ENCODE data around the gene PLXNA4. TPM values are rescaled to one million over a fixed set of nuclear protein-coding genes. Genes with fewer than 3 reads are reported as not detected.

PLXNA4 gene
- total and polyA plus RNA-seq, 10 donors: 0.15 to 14.7 (median 8.7) TPM

GRCh38 chr7:132187869-132188789 is 388.1 kb downstream of the PLXNA4 start:
- DNase-seq: peak; percentile 55
- intact Hi-C loops (cut with DNase I; ENCODE audit: low total_unique reads): no loop called here
- WGBS, 5 donors: 38 to 46% (median 42%) methylated on average over 4 of the region's 4 CpGs

GRCh38 chr7:132187391-132187790 is 388.9 kb downstream of the PLXNA4 start:
- H3K27ac ChIP-seq: no peak overlapping the region
- peaks cover 0 to 27% (median 14%) of the 10 kb centered on the region in 8 donors for H3K9me3 ChIP-seq
- WGBS, 5 donors: 79 to 95% (median 90%) methylated on average over 6 of the region's 6 CpGs
- no peak overlapping the region for H3K4me3 ChIP-seq
- no peaks in the 10 kb centered on the region for H3K27me3 ChIP-seq (replicated peaks in 1 of 7)
- TF ChIP-seq POLR2AphosphoS5 (IDR thresholded peaks at IDR 0.05): no peak
- no peak for TF ChIP-seq CTCF (IDR thresholded peaks at IDR 0.05 in 8 of 11, conservative IDR thresholded peaks at IDR 0.05 in 3 of 11)
- no peak for TF ChIP-seq POLR2A (IDR thresholded peaks at IDR 0.05)
- peaks cover 0 to 22% (median 0%) of the 10 kb centered on the region in 6 donors for H3K36me3 ChIP-seq
- DNase-seq: peak; percentile 41
- no peaks in the 10 kb centered on the region for H3K4me1 ChIP-seq
- intact Hi-C loops (cut with DNase I; ENCODE audit: low total_unique reads): no loop called here

More at GRCh38 chr7:132187869-132188789, 388.1 kb downstream of the PLXNA4 start:
- no peak overlapping the region for H3K27ac ChIP-seq
- H3K4me1 ChIP-seq: no peaks in the 10 kb centered on the region
- H3K36me3 ChIP-seq: peaks cover 0 to 22% (median 0%) of the 10 kb centered on the region in 6 donors
- no peaks in the 10 kb centered on the region for H3K27me3 ChIP-seq (replicated peaks in 1 of 7)
- peaks cover 0 to 27% (median 14%) of the 10 kb centered on the region in 8 donors for H3K9me3 ChIP-seq
- no peak overlapping the region for H3K4me3 ChIP-seq
- no peak for TF ChIP-seq POLR2A (IDR thresholded peaks at IDR 0.05)
- TF ChIP-seq CTCF (IDR thresholded peaks at IDR 0.05 in 8 of 11, conservative IDR thresholded peaks at IDR 0.05 in 3 of 11): no peak
- TF ChIP-seq POLR2AphosphoS5 (IDR thresholded peaks at IDR 0.05): no peak

GRCh38 chr7:132185150-132185549 is 391.1 kb downstream of the PLXNA4 start:
- no peaks in the 10 kb centered on the region for H3K4me1 ChIP-seq
- H3K36me3 ChIP-seq: peaks cover 0 to 36% (median 0%) of the 10 kb centered on the region in 6 donors
- no peak for TF ChIP-seq POLR2AphosphoS5 (IDR thresholded peaks at IDR 0.05)
- TF ChIP-seq POLR2A (IDR thresholded peaks at IDR 0.05): no peak
- TF ChIP-seq CTCF (IDR thresholded peaks at IDR 0.05 in 8 of 11, conservative IDR thresholded peaks at IDR 0.05 in 3 of 11): no peak
- peaks cover 0 to 27% (median 14%) of the 10 kb centered on the region in 8 donors for H3K9me3 ChIP-seq
- 88 to 94% (median 91%) methylated on average over 7 of the region's 7 CpGs for WGBS, 5 donors
- H3K27me3 ChIP-seq (replicated peaks in 1 of 7): no peaks in the 10 kb centered on the region
- H3K4me3 ChIP-seq: no peak overlapping the region
- peak; percentile 61 for DNase-seq
- intact Hi-C loops (cut with DNase I; ENCODE audit: low total_unique reads): no loop called here
- no peak overlapping the region for H3K27ac ChIP-seq

- TF ChIP-seq POLR2AphosphoS5 (IDR thresholded peaks at IDR 0.05) (no peak), CTCF (IDR thresholded peaks at IDR 0.05 in 8 of 11, conservative IDR thresholded peaks at IDR 0.05 in 3 of 11) (no peak), POLR2A (IDR thresholded peaks at IDR 0.05) (no peak)
- intact Hi-C loops (cut with DNase I; ENCODE audit: low total_unique reads): no loop called here
- no peak overlapping the region for H3K4me3 ChIP-seq
- peaks cover 0 to 36% (median 0%) of the 10 kb centered on the region in 6 donors for H3K36me3 ChIP-seq
- DNase-seq: peak; percentile 58
- H3K9me3 ChIP-seq: peaks cover 0 to 27% (median 14%) of the 10 kb centered on the region in 8 donors
- no peaks in the 10 kb centered on the region for H3K27me3 ChIP-seq (replicated peaks in 1 of 7)
- 73 to 83% (median 78%) methylated on average over 7 to 8 of the region's 8 CpGs for WGBS, 5 donors
- H3K27ac ChIP-seq: no peak overlapping the region
- no peaks in the 10 kb centered on the region for H3K4me1 ChIP-seq
Observed at GRCh38 chr7:132183781-132184380, 392.4 kb downstream of the PLXNA4 start.
